Body of pancreas (tissue), 4 donors: ENCODE data around the gene PSME2.

Experiments used
- CTCF ChIP-seq, 7 experiments: fragments of 450-650 bp in 4 of 7; fragments of 200-600 bp in 3 of 7; sonication (generic) in 3 of 7; IDR thresholded peaks; one replicate each; pipeline ENCODE4 v1.5.1; 2016 to 2019; ENCODE audit warnings: antibody characterized with exemption in 7 of 7
- POLR2A ChIP-seq, 3 donors: fragments of 450-650 bp; IDR thresholded peaks; one replicate each; pipeline ENCODE4 v1.6.1; 2016; ENCODE audit warnings: antibody characterized with exemption in 3 of 3, mild to moderate bottlenecking in 2 of 3

GRCh38 chr14:24185026-24185425 lies 38.6 kb upstream of the PSME2 start:
- no peak for TF ChIP-seq CTCF (IDR thresholded peaks at IDR 0.05)
- no peak for TF ChIP-seq POLR2A (IDR thresholded peaks at IDR 0.05)
